Measurements from ENCODE around the gene MGARP.

DNA sequence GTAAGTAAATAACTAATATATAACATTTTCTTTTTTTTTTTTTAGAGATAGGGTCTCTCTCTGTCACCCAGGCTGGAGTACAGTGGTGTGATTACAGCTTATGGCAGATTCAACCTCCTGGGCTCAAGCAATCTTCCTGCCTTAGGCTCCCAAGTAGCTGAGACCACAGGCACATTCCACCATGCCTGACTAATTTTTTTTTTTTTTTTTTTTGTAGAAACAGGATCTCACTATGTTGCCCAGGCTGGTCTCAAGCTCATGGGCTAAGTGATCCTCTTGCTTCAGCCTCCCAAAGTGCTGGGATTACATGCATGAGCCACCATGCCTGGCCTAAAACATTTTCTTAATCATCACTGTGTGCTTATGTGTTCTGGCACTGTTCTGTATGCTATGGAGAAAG, 32.8 kb downstream of the MGARP start:
- TF ChIP-seq FOSL1 (tag; conservative IDR thresholded peaks at IDR 0.05), result no peak
- TF ChIP-seq, protein P1, sequence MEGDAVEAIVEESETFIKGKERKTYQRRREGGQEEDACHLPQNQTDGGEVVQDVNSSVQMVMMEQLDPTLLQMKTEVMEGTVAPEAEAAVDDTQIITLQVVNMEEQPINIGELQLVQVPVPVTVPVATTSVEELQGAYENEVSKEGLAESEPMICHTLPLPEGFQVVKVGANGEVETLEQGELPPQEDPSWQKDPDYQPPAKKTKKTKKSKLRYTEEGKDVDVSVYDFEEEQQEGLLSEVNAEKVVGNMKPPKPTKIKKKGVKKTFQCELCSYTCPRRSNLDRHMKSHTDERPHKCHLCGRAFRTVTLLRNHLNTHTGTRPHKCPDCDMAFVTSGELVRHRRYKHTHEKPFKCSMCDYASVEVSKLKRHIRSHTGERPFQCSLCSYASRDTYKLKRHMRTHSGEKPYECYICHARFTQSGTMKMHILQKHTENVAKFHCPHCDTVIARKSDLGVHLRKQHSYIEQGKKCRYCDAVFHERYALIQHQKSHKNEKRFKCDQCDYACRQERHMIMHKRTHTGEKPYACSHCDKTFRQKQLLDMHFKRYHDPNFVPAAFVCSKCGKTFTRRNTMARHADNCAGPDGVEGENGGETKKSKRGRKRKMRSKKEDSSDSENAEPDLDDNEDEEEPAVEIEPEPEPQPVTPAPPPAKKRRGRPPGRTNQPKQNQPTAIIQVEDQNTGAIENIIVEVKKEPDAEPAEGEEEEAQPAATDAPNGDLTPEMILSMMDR (IDR thresholded peaks at IDR 0.05 in 2 of 3, conservative IDR thresholded peaks at IDR 0.05 in 1 of 3; ENCODE audit: insufficient read depth in 2 of 3, low read depth in 1 of 3, low read length in 3 of 3), result no peak
- no peak for TF ChIP-seq MBD2 (IDR thresholded peaks at IDR 0.05; ENCODE audit: borderline replicate concordance, low read depth)
- no peak for TF ChIP-seq BRCA1 (IDR thresholded peaks at IDR 0.05)
- TF ChIP-seq BRCA1 (CRISPR knock-in tag; IDR thresholded peaks at IDR 0.05), result no peak
- TF ChIP-seq ZNF24 (IDR thresholded peaks at IDR 0.05), result no peak
- no peak for TF ChIP-seq KAT7 (CRISPR knock-in tag; IDR thresholded peaks at IDR 0.05; ENCODE audit: borderline replicate concordance)
- no peak for TF ChIP-seq ZNF134 (CRISPR knock-in tag; conservative IDR thresholded peaks at IDR 0.05)
- no peak for TF ChIP-seq CHD2 (IDR thresholded peaks at IDR 0.05; ENCODE audit: low read depth, low read length)
- TF ChIP-seq, protein P2, sequence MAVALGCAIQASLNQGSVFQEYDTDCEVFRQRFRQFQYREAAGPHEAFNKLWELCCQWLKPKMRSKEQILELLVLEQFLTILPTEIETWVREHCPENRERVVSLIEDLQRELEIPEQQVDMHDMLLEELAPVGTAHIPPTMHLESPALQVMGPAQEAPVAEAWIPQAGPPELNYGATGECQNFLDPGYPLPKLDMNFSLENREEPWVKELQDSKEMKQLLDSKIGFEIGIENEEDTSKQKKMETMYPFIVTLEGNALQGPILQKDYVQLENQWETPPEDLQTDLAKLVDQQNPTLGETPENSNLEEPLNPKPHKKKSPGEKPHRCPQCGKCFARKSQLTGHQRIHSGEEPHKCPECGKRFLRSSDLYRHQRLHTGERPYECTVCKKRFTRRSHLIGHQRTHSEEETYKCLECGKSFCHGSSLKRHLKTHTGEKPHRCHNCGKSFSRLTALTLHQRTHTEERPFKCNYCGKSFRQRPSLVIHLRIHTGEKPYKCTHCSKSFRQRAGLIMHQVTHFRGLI (CRISPR knock-in tag; IDR thresholded peaks at IDR 0.05), result no peak
- TF ChIP-seq RCOR1 (IDR thresholded peaks at IDR 0.05; ENCODE audit: borderline replicate concordance in 1 of 2, low read depth in 2 of 2, low read length in 2 of 2), result no peak
- TF ChIP-seq, protein P3, sequence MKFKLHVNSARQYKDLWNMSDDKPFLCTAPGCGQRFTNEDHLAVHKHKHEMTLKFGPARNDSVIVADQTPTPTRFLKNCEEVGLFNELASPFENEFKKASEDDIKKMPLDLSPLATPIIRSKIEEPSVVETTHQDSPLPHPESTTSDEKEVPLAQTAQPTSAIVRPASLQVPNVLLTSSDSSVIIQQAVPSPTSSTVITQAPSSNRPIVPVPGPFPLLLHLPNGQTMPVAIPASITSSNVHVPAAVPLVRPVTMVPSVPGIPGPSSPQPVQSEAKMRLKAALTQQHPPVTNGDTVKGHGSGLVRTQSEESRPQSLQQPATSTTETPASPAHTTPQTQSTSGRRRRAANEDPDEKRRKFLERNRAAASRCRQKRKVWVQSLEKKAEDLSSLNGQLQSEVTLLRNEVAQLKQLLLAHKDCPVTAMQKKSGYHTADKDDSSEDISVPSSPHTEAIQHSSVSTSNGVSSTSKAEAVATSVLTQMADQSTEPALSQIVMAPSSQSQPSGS (CRISPR knock-in tag; IDR thresholded peaks at IDR 0.05), result no peak
- TF ChIP-seq STAG1 (CRISPR knock-in tag; IDR thresholded peaks at IDR 0.05; ENCODE audit: borderline replicate concordance), result no peak
- no peak for TF ChIP-seq ZNF436 (CRISPR knock-in tag; IDR thresholded peaks at IDR 0.05)
- no peak for TF ChIP-seq BRD4 (IDR thresholded peaks at IDR 0.05)

Measured in K562 (cell line).